Heart left ventricle (tissue), 16 donors: ENCODE data around the gene GNPTG. TPM values are rescaled to one million over a fixed set of nuclear protein-coding genes. Genes with fewer than 3 reads are reported as not detected.

Experiments used
- ATAC-seq, 4 donors: fragments of 200-7000 bp; cut with Tn5 transposase; one replicate each; pipeline ENCODE4 v1.9.1; 2020 to 2022; ENCODE audit warnings: moderate library complexity in 4 of 4, mild to moderate bottlenecking in 3 of 4, moderate number of reproducible peaks in 1 of 4
- DNase-seq, 5 donors: peaks; one replicate each; pipeline ENCODE4 v3.0.0-alpha.2; 2020
- H3K27ac ChIP-seq, 12 donors: fragments of 200-600 bp; sonication (generic) in 4 of 12; one replicate each; pipeline versions ENCODE4 v1.5.0 to v1.8.0; 2016 to 2022; ENCODE audit warnings: mild to moderate bottlenecking in 2 of 12
- H3K27me3 ChIP-seq, 9 donors: fragments of 200-600 bp; sonication (generic) in 2 of 9; one replicate each; pipeline versions ENCODE4 v1.5.1 to v1.8.0; 2016 to 2022; ENCODE audit warnings: mild to moderate bottlenecking in 3 of 9
- H3K36me3 ChIP-seq, 9 donors: fragments of 200-600 bp; sonication (generic) in 2 of 9; one replicate each; pipeline versions ENCODE4 v1.5.0 to v1.8.0; 2018 to 2022; ENCODE audit warnings: mild to moderate bottlenecking in 2 of 9
- H3K4me1 ChIP-seq, 12 donors: fragments of 200-600 bp; sonication (generic) in 4 of 12; one replicate each; pipeline versions ENCODE4 v1.5.0 to v1.8.0; 2016 to 2022; ENCODE audit warnings: mild to moderate bottlenecking in 3 of 12
- H3K4me3 ChIP-seq, 12 donors: fragments of 200-600 bp; sonication (generic) in 4 of 12; one replicate each; pipeline versions ENCODE4 v1.5.0 to v1.8.0; 2017 to 2022; ENCODE audit warnings: mild to moderate bottlenecking in 9 of 12, moderate library complexity in 4 of 12
- H3K9me3 ChIP-seq, 12 donors: fragments of 200-600 bp; sonication (generic) in 4 of 12; one replicate each; pipeline versions ENCODE4 v1.5.0 to v1.8.0; 2016 to 2022; ENCODE audit warnings: mild to moderate bottlenecking in 1 of 12
- CTCF ChIP-seq, 12 donors: fragments of 200-600 bp; sonication (generic) in 4 of 12; IDR thresholded peaks; one replicate each; pipeline versions ENCODE4 v1.5.0 to v1.8.0; 2018 to 2022; ENCODE audit warnings: antibody characterized with exemption in 12 of 12, mild to moderate bottlenecking in 5 of 12
- POLR2A ChIP-seq, 2 donors: fragments of 450-650 bp; IDR thresholded peaks; one replicate each; pipeline ENCODE4 v1.6.1; 2017; ENCODE audit warnings: antibody characterized with exemption in 2 of 2, mild to moderate bottlenecking in 2 of 2, moderate library complexity in 2 of 2
- WGBS, 4 donors: extraction: QIAGEN DNeasy Blood & Tissue Kit in 2 of 4; methylation state at CpG; one replicate each; pipeline versions ENCODE4 v1.1.5 to v1.1.7; 2013 to 2018; 5-methylcytosine and 5-hydroxymethylcytosine counted together
- intact Hi-C, 10 donors: fragments of 100-400 bp; cut with DNase I; formaldehyde crosslinking; loops; one replicate each; pipeline versions ENCODE4 v1.11.1 to v1.14.2; 2022
- polyA plus RNA-seq, 2 donors: library from polyadenylated mRNA; stranded (reverse); fragments of 200-250 nt; gene quantifications; one replicate each; pipeline ENCODE4 v1.2.3, GENCODE V29; 2013
- total RNA-seq, 9 donors: library from RNA; depleted of rRNA in 2 of 9; stranded (reverse); fragments of >200 nt in 2 of 9; fragmentation: NEBNext Ultra II Directional in 3 of 9; extraction: Animal tissue kit (Norgen Biotek cat#: 25700) in 3 of 9; gene quantifications; one replicate each; pipeline versions ENCODE4 v1.1.0 to v1.2.4, GENCODE V29; 2016 to 2023
- donor health status: ischemic (EF 13 %, LVEDD 7.1; RV severe dilation, severe dysfunction).
- donor health status: healthy with polysubstance abuse.
- donor health status: DM: no; HTN: yes; CAD: no.
- donor health status: DM: no; HTN: no; CAD: no.
- donor health status: ischemic (EF 25% LVEDD 6.9; RV normal size, moderate dysfunction).
- donor health status: ischemic (EF 25% LVEDD 5.7; RV mildly dilated, moderate dysfunction).
- donor health status: healthy.
- donor health status: DM: yes; HTN: yes; CAD: no.
- donor health status: ischemic (EF 35%, LVEDD 5.7; RV mildly dilated, moderate dysfunction).
- donor health status: nonischemic (EF 11% LVEDD 7.7; RV severe dilation, severe dysfunction).
- donor health status: DM: yes; HTN: yes; CAD: no.
- donor health status: PGD.
- donor health status: ischemic (EF 29% LVEDD 5.4; RV normal size, mild dysfunction).
- donor health status: nonischemic (EF 23%, LVEDD 6.1; RV moderate dilation, normal function).

The GNPTG gene
- total and polyA plus RNA-seq, 11 donors, result 25.4 to 54.2 (median 31.9) TPM

DNA sequence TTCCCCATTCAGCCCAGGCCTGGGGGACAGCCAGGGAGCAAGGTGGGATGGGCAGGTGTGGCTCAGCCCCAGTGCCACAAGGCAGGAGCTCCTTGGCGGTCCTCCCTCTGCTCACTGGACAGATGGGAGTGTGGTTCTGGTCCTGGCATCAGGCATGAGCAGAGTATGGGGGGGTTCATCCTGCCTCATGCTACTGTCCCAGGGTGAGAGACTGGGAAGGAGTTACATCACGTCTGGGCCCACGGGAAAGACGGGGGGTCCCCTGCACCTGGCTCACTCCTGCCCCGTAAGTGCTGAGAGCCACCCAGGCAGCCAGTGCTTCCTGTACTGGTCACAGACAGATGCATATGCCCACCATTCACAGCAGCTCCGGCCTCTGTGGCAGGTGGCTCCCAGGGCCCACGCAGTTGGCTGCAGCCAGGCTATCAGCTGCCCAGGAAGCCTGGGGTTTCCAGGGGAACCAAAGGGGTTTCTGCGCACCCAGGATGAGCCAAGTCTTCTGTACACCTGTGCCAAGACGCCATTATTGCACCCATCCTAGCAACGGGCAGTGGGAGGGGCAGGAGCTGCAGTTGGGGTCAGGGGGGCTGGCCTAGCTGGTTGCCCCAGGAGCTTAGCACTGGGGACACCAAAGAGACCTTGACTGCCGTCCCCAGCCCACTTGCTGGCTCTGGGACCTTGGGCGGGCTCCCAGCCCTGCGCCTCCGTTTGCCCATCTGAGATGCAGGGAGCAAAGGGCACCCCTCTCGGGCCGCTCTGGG lies 16.3 kb upstream of the GNPTG start:
- Histone ChIP-seq H3K9me3 (peaks cover 0 to 3% (median 0%) of the 10 kb centered on the region in 12 donors), H3K27me3 (peaks cover 8 to 47% (median 30%) of the 10 kb centered on the region in 9 donors), H3K4me1 (peaks cover 0 to 38% (median 25%) of the 10 kb centered on the region in 12 donors), H3K36me3 (no peaks in the 10 kb centered on the region), H3K27ac (no peak overlapping the region), H3K4me3 (no peak overlapping the region)
- ATAC-seq (no peak), DNase-seq (no peak)
- WGBS, 4 donors, result 59 to 69% (median 66%) methylated on average over 11 to 16 of the region's 16 CpGs
- no peak for TF ChIP-seq CTCF (IDR thresholded peaks at IDR 0.05)
- TF ChIP-seq POLR2A (IDR thresholded peaks at IDR 0.05), result no peak
- intact Hi-C loops, result no loop called here

DNA sequence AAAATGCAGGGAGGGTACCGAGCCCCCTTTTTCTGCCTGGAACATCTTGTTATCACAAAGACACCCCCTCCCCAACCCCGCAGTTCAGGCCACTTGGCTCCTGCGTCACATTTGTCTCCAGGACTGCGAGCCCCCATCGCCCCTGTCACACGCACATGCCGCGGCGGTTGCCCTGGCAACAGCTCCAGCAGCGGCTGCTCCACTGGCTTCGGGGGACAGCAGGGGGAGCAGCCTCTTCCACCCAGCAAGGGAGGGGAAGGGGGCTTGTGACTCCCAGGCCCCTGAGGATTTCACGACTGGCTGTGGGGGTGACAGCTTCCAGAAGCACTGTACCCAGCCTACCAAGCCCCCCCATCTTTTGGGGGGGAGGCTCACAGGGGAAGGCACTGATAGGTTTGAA lies 15.7 kb upstream of the GNPTG start:
- no peak overlapping the region for H3K4me3 ChIP-seq
- DNase-seq (no peak), ATAC-seq (no peak)
- intact Hi-C loops, result no loop called here
- peaks cover 8 to 47% (median 30%) of the 10 kb centered on the region in 9 donors for H3K27me3 ChIP-seq
- WGBS, 4 donors, result 18 to 41% (median 30%) methylated on average over 10 to 12 of the region's 12 CpGs
- peaks cover 0 to 38% (median 25%) of the 10 kb centered on the region in 12 donors for H3K4me1 ChIP-seq
- H3K27ac ChIP-seq, result no peak overlapping the region
- no peaks in the 10 kb centered on the region for H3K9me3 ChIP-seq
- TF ChIP-seq CTCF (IDR thresholded peaks at IDR 0.05), result no peak
- TF ChIP-seq POLR2A (IDR thresholded peaks at IDR 0.05), result no peak
- H3K36me3 ChIP-seq, result no peaks in the 10 kb centered on the region

GRCh38 chr16:1336619-1337018 lies 15.1 kb upstream of the GNPTG start:
- Histone ChIP-seq H3K36me3 (no peaks in the 10 kb centered on the region), H3K27ac (no peak overlapping the region), H3K27me3 (peaks cover 8 to 41% (median 30%) of the 10 kb centered on the region in 9 donors), H3K4me3 (no peak overlapping the region), H3K4me1 (peaks cover 0 to 32% (median 21%) of the 10 kb centered on the region in 12 donors), H3K9me3 (no peaks in the 10 kb centered on the region)
- intact Hi-C loops, result no loop called here
- TF ChIP-seq CTCF (IDR thresholded peaks at IDR 0.05), result no peak
- no peak for TF ChIP-seq POLR2A (IDR thresholded peaks at IDR 0.05)
- DNase-seq (no peak), ATAC-seq (no peak)
- 74 to 85% (median 77%) methylated on average over 11 to 15 of the region's 15 CpGs for WGBS, 4 donors

GRCh38 chr16:1337486-1337885 lies 14.2 kb upstream of the GNPTG start:
- peaks cover 8 to 32% (median 23%) of the 10 kb centered on the region in 9 donors for H3K27me3 ChIP-seq
- intact Hi-C loops, result no loop called here
- ATAC-seq, result no peak

More at GRCh38 chr16:1337486-1337885, 14.2 kb upstream of the GNPTG start:
- DNase-seq, result no peak
- TF ChIP-seq CTCF (IDR thresholded peaks at IDR 0.05) (no peak), POLR2A (IDR thresholded peaks at IDR 0.05) (no peak)
- 44 to 49% (median 47%) methylated on average over 7 to 9 of the region's 9 CpGs for WGBS, 4 donors
- Histone ChIP-seq H3K36me3 (no peaks in the 10 kb centered on the region), H3K9me3 (no peaks in the 10 kb centered on the region), H3K27ac (no peak overlapping the region), H3K4me1 (peaks cover 0 to 29% (median 14%) of the 10 kb centered on the region in 12 donors), H3K4me3 (no peak overlapping the region)
